AG09309 (cell line): ENCODE results near the gene EXTL1.

Experiments
- DNase-seq: peaks from one replicate; pipeline ENCODE4 v3.0.0-alpha.2; 2010; ENCODE audit warnings: low read depth
- H3K4me3 ChIP-seq: 2 replicates; pipeline ENCODE4 v1.5.1; 2011; ENCODE audit warnings: mild to moderate bottlenecking, low read depth, low read length, moderate library complexity; ENCODE audit not compliant: control insufficient read depth
- TF ChIP-seq, protein P1 (sequence below): IDR thresholded peaks from 2 replicates; pipeline ENCODE4 v1.5.1; 2011; ENCODE audit warnings: mild to moderate bottlenecking, low read depth, low read length, inconsistent platforms; ENCODE audit not compliant: insufficient read depth, control insufficient read depth; ENCODE audit errors: missing control alignments

The EXTL1 gene

DNA sequence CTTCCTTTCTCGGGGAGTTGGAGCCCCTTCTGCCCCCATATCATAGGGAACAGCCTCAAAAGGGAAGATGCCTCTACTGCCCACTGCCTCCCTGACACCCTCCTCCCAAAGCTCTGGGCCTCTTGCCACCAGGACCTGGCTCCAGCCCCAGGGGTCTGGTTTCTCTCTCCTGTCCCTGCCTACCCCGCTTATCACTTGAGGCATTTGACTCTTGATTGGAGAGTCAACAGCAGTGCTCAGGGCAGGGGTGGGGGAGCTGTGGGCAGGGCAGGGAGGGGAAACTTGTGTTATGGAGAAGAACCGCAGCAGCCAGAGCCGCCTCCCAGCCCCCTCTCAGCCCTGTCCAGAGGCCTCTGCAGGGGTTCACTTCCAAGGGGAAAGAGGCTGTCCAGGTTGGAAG is 45.3 kb downstream of the EXTL1 start:
- DNase-seq = no peak
- no peak overlapping the region for H3K4me3 ChIP-seq
- TF ChIP-seq, protein P1, sequence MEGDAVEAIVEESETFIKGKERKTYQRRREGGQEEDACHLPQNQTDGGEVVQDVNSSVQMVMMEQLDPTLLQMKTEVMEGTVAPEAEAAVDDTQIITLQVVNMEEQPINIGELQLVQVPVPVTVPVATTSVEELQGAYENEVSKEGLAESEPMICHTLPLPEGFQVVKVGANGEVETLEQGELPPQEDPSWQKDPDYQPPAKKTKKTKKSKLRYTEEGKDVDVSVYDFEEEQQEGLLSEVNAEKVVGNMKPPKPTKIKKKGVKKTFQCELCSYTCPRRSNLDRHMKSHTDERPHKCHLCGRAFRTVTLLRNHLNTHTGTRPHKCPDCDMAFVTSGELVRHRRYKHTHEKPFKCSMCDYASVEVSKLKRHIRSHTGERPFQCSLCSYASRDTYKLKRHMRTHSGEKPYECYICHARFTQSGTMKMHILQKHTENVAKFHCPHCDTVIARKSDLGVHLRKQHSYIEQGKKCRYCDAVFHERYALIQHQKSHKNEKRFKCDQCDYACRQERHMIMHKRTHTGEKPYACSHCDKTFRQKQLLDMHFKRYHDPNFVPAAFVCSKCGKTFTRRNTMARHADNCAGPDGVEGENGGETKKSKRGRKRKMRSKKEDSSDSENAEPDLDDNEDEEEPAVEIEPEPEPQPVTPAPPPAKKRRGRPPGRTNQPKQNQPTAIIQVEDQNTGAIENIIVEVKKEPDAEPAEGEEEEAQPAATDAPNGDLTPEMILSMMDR = no peak

DNA sequence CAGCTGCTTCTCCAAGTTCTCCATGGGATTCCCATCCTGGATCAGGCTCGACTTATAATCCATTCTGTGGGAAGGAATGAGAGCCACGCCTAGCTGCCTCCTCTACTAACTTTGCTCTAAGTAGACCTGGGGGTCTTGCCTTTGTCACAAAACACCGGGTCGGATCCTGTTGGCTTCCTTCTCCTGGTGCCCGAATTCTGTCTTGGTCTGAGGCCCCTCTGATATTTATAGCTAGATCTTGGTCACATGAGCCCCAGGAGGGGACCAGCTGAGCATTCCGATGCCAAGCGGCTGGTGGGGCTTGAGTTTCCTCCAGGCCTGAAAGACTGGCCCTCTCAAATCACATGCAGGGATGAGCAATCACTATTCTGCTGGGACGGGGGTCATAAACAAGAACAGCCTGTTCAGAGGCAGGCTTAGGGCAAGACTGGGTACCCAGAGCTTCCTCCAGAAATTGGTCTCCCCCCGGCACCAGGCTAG is 45.9 kb downstream of the EXTL1 start, which contains the start of gene TRIM63:
Gene TRIM63, minus strand, starts transcription at position 199 of the 480 bp plus-strand sequence. Its CDS starts 136 bp downstream, at position 63.
- no peak for DNase-seq
- no peak within 1 kb of the TSS for H3K4me3 ChIP-seq
- TF ChIP-seq, protein P1 = no peak

DNA sequence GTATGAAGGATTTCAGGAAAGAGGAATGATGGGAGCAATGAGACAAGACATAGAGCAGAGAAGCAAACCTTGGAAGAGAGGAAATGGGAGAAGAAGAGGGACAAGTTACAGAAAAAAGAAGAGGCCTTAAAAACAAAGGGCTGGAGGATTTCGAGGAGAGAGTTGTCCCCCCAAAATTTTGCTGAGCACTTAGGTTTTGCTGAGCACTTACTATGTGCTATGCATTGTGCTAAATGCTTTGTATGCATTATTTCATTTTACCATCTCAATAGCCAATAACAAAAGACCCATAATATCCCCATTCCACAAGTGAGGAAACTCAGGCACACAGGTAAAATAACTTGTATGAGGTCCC is 48.3 kb downstream of the EXTL1 start:
- TF ChIP-seq, protein P1 = no peak
- no peak overlapping the region for H3K4me3 ChIP-seq
- DNase-seq = no peak

DNA sequence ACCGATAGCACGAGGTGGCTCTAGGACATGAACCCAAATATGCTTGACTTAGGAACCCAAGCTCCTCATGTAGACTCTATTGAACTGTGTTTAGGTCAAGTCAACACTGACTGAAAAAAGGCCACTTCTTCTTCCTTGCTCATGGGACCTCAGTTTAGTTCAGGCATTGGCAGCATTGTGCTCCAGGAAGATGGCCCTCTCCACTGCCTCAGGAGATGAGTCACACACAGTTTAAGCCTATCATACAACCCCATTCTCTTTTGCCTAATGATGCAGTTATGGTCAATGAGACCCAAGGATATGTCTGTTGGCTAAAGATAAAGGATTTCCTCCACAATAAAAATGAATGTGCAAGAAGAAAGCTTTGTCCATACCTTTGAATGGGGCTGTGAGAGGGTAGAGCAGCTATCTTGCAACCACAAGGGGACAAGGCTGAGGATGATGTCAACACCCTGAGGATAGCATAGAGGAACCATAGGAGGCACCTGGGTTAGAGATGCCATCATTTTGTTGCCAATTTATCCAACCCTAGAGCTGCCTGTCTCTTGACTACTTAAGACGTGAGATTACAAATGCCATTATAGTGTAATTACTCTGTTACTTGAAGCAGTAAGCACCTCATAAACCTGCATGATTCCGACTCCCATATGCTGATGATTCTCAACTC is 48.9 kb downstream of the EXTL1 start:
- TF ChIP-seq, protein P1 = no peak
- DNase-seq = no peak
- no peak overlapping the region for H3K4me3 ChIP-seq

DNA sequence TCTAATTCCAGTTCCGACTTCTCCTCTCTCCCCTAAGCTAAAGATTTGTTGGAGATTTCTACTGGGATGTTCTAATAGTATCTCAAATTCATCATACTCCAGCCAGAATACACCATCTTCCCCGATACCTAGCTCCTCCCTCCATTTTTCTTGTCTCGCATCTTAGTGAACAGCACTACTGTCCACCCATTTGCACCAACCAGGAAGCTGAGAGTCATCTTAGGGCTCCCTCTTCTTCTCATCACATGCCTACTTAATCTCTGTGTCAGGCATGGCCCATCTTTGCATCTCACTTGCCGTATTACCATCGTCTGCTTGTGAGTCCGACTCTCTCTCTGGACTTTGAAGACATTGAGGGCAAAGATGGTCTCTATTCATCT is 49.4 kb downstream of the EXTL1 start:
- H3K4me3 ChIP-seq = no peak overlapping the region
- DNase-seq = no peak
- TF ChIP-seq, protein P1 = no peak

DNA sequence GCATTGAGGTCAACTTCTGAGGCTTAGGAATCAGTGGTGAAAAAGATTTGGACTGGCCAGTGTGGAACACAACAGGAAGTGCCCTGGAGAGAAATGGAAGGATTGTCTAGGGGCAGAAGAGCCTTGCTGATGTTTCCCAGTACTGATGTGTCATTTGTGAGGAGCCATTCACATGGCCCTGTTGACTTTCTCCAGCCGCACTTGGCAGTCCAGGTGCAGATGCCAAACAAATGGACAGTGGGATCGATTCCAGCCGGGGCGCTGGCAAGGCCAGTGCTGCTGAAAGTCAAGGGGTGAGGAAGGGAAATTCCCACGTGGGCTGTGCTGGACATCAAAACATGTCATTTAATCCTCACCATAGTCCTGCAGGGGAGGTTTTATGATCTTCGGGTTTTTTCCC is 50.7 kb downstream of the EXTL1 start:
- TF ChIP-seq, protein P1 = no peak
- no peak for DNase-seq
- H3K4me3 ChIP-seq = no peak overlapping the region
